GM18873 (cell line): ENCODE results near the gene MGAT4B.

Experiments used
- ATAC-seq: cut with Tn5 transposase; IDR thresholded peaks from one replicate; pipeline ENCODE4 v1.9.1; 2021; ENCODE audit warnings: mild to moderate bottlenecking, moderate library complexity, moderate number of reproducible peaks; ENCODE audit not compliant: unreplicated experiment, low FRiP score

The MGAT4B gene

DNA sequence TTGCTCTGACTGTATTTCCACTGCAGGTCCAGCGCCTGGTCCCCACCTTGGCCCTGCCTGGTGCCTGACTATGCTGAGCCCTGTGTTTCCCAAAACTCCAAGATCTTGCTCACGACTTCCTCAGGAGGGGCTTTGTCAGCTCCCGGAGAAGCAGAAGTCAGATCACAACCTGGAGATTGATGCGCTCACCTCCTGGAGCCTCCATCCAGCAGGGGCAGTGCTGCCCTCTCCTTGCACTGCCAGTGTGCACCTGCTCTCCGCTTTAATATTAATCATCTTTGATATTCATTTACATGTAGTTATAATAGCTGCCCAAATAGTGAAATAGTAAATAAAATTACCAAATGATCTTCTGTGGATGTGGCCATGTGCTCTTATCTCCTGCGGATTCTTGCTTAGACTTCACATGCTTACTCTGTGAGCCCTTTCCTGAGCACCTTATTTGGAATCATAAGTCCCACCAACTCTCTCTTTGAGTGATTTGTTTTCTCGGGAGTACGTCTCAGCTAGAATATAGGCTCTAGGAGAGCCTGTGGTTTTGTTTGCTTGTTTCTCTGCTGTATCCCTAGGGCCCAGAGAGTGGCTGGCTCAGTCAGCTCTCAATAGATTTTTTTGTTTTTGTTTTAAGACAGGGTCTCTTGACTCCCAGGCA, 56.7 kb downstream of the MGAT4B start:
- ATAC-seq = no peak

DNA sequence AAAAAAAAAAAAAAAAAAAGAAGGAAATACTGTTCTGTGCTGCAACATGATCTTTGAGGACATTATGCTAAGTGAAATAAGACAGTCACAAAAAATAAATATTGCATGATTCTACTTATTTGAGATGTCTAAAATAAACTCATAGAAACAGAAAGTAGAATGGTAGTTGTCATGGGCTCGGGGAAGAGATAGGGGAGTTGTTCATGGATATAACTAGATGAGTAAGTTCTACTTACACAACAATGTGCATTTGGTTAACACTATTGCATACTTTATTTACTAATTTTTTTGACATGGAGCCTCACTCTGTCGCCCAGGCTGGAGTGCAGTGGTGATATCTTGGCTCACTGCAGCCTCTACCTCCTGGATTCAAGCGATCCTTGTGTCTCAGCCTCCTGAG, 58.9 kb downstream of the MGAT4B start:
- ATAC-seq = no peak
